ENCODE results near the gene OR14A2.

DNA sequence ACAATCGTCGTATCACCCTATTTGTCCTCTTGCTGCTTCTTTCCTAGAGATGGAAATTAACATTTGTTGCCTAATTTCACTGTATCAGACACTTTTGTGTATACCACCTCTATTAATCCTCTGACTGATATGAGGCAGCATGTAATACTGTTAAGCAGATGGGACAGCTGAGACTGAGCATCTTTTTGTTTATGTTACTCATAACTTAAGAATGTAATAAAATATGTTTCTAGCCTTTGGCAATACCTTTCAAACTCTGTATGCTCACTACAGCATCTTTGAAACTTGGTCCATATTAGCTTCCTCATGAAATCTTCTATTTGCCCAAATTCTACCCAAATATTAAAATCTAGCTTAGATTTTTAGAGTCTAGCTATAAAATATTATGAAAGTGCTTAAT lies 7.2 kb downstream of the OR14A2 start:
- TF ChIP-seq POLR2A (IDR thresholded peaks at IDR 0.05; ENCODE audit: low read depth, low read length) (no peak), POLR2AphosphoS5 (IDR thresholded peaks at IDR 0.05; ENCODE audit: low read depth, low read length) (no peak), TAF1 (IDR thresholded peaks at IDR 0.05; ENCODE audit: borderline replicate concordance, low read depth, low read length) (no peak)
